ENCODE measurements around the gene CIB4. TPM values are rescaled to one million over a fixed set of nuclear protein-coding genes. Genes with fewer than 3 reads are reported as not detected.

Gene CIB4
- total RNA-seq, 1 donor from 2014 or later = not detected

DNA sequence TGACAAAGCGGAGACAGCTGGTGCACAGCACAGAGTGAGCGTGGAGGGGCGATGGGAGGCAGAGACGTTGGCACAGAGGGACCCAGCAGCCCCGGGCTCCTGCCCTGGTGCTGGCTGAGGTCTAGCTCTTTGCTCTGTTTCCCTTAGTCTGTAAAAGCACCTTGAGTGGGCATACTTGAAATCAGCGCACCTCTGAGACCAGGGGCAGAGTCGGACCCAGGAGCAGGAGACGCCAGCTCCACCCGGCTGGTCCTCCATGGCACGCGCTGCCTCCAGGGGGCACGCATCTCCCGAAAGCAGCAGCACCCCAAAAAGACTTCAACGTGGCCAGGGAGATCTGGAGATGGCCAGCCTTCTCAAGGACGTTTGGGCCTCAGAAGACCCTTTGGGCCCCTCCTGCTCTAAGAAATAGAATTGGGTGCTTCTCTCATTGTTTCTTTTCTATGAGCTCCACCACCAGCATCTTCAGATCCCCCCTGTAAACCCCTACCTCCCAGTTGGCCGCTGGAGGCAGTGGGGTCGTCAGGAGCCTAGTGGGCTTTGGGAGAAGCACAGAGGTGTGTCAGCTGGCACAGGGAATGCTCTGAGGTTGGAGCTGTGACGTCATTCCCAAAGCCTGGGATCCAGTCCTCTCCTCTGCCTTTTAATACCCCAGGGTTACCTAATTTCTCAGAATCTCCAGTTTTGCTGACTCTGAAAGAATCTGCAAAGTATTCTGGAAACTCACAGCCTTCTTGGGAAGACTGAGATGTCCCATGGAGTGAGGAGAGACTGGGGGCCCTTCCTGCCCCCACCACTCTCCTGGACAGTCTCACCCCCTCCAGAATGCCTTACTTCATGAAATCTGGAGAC, 58.9 kb downstream of the CIB4 start:
- intact Hi-C loops (cut with DNase I) = no loop called here
- Histone ChIP-seq H3K9me3 (no peaks in the 10 kb centered on the region), H3K27me3 (ENCODE audit: low read depth) (peaks cover 24% of the 10 kb centered on the region), H3K4me3 (no peak overlapping the region), H3K36me3 (no peaks in the 10 kb centered on the region), H3K27ac (no peak overlapping the region), H3K4me1 (no peaks in the 10 kb centered on the region)
- TF ChIP-seq, protein P1, sequence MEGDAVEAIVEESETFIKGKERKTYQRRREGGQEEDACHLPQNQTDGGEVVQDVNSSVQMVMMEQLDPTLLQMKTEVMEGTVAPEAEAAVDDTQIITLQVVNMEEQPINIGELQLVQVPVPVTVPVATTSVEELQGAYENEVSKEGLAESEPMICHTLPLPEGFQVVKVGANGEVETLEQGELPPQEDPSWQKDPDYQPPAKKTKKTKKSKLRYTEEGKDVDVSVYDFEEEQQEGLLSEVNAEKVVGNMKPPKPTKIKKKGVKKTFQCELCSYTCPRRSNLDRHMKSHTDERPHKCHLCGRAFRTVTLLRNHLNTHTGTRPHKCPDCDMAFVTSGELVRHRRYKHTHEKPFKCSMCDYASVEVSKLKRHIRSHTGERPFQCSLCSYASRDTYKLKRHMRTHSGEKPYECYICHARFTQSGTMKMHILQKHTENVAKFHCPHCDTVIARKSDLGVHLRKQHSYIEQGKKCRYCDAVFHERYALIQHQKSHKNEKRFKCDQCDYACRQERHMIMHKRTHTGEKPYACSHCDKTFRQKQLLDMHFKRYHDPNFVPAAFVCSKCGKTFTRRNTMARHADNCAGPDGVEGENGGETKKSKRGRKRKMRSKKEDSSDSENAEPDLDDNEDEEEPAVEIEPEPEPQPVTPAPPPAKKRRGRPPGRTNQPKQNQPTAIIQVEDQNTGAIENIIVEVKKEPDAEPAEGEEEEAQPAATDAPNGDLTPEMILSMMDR (IDR thresholded peaks at IDR 0.05) = no peak
- no peak for DNase-seq
- ATAC-seq = no peak

DNA sequence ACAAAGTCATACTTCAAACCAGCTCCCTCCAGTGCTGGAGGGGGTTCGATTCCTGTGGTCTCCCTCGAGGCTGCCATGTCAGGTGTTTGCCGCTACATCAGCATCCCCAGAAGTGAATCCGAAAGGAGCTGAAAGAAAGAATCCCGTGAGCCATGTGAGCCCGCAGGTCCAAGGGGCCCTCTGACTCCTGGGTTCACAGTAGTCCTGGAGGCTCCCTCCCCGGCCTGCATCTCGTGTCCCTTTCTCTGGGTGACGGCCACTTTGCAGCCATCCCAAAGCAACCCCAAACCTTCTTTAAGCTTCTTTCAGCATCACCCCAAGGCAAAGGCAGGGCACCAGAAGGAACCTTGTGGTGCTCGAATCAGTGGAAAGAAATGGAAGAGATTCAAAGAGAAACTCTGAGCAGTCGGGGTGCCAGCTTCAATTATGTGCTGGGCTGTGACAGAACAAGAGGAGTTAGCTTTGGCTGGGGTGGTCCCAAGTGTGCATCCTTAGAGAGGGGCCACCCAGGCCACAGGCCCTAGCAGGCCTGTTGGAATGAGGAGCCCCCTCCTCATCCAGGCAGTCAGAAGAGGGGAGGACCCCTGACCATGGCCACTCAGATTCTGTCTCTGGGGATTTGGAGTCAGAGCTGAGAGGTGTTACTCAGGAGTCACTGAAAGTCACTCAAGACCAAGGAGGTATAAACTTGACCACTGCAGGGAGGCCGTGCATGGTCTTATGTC, 59.7 kb downstream of the CIB4 start:
- Histone ChIP-seq H3K4me1 (no peaks in the 10 kb centered on the region), H3K27me3 (ENCODE audit: low read depth) (peaks cover 24% of the 10 kb centered on the region), H3K4me3 (no peak overlapping the region), H3K9me3 (no peaks in the 10 kb centered on the region), H3K27ac (no peak overlapping the region), H3K36me3 (no peaks in the 10 kb centered on the region)
- intact Hi-C loops (cut with DNase I) = no loop called here
- ATAC-seq (no peak), DNase-seq (no peak)
- TF ChIP-seq, protein P1 (IDR thresholded peaks at IDR 0.05) = no peak

DNA sequence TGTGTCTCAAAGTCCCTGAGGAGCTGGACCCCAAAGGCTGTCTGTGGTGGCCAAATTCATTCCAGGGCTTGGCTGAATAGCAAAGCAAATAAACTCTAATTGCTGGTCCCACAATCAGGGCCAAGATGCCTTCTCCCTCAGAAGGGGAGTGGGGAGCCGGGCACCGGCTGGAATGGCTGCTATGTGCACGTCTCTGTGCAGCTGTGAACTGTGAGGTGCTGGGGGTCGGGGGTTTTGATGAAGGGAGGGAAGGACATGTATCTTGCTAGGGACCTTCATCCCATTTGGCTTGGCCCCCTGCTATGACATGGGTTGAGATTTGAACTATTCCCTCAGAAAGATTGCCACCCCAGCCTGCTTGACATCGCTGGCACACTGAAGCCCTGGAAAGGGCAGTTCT, 60.4 kb downstream of the CIB4 start:
- TF ChIP-seq, protein P1 (IDR thresholded peaks at IDR 0.05) = no peak
- Histone ChIP-seq H3K27me3 (ENCODE audit: low read depth) (peaks cover 24% of the 10 kb centered on the region), H3K36me3 (no peaks in the 10 kb centered on the region), H3K4me3 (no peak overlapping the region), H3K27ac (no peak overlapping the region), H3K4me1 (no peaks in the 10 kb centered on the region), H3K9me3 (no peaks in the 10 kb centered on the region)
- no peak for ATAC-seq
- intact Hi-C loops (cut with DNase I) = no loop called here
- DNase-seq = no peak

DNA sequence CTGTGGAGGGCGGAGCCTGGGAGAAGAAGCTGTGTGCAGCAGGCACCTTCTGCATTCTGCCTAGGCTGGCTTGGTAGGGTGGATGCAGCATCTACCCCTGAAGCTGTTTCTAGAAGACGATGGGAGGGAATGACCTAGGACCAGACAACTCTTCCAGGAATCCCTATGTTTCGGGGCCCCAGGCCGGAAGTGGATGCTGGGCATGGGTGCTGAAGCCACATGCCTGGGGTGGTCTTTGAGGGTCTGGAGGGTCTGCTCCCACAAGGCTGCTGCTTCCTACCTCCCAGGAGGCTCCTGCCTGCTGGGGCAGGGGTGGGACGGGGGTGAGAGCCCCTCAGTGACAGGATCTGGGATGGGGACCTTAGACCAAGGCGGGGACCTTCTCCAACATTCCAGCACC, 61.0 kb downstream of the CIB4 start:
- intact Hi-C loops (cut with DNase I) = no loop called here
- TF ChIP-seq, protein P1 (IDR thresholded peaks at IDR 0.05) = no peak
- Histone ChIP-seq H3K27ac (no peak overlapping the region), H3K27me3 (ENCODE audit: low read depth) (peaks cover 24% of the 10 kb centered on the region), H3K36me3 (no peaks in the 10 kb centered on the region), H3K9me3 (no peaks in the 10 kb centered on the region), H3K4me3 (no peak overlapping the region), H3K4me1 (no peaks in the 10 kb centered on the region)
- DNase-seq = no peak
- ATAC-seq = no peak

DNA sequence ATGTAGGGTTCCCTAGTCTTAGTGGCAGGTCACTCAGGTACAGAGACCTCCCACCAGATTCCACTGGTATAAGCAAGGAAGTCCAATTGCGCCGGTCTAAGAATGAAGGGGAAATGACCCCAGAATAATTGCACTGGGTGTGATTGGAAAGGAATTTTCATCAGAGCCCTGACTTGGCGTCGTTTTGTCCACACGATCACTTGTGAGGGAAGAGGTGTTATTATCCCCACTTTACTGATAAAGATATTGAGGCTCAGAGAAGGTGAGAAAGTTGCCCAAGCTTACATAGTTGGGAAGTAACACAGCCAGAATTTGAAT, 61.5 kb downstream of the CIB4 start:
- Histone ChIP-seq H3K27ac (no peak overlapping the region), H3K4me1 (no peaks in the 10 kb centered on the region), H3K27me3 (ENCODE audit: low read depth) (peaks cover 20% of the 10 kb centered on the region), H3K4me3 (no peak overlapping the region), H3K36me3 (no peaks in the 10 kb centered on the region), H3K9me3 (no peaks in the 10 kb centered on the region)
- TF ChIP-seq, protein P1 (IDR thresholded peaks at IDR 0.05) = no peak
- no peak for DNase-seq
- intact Hi-C loops (cut with DNase I) = no loop called here
- no peak for ATAC-seq

Data from lower lobe of right lung (tissue), 2 donors.